Loucy (cell line): ENCODE results near the gene CACNA2D3.

ENCODE experiments used
- H2AFZ ChIP-seq: fragments of 200-600 bp; sonication (generic); 2 replicates; pipeline ENCODE4 v1.6.0; 2016; ENCODE audit warnings: antibody characterized with exemption, mild to moderate bottlenecking, low read length, moderate library complexity
- H3F3A ChIP-seq: fragments of 200-600 bp; 2 replicates; pipeline ENCODE4 v1.6.0; 2016; ENCODE audit warnings: antibody characterized with exemption, low read depth, mild to moderate bottlenecking
- H3K27me3 ChIP-seq: fragments of 200-600 bp; sonication (generic); 2 replicates; pipeline ENCODE4 v1.6.1; 2014; ENCODE audit warnings: low read length, mild to moderate bottlenecking; ENCODE audit not compliant: insufficient read depth, poor library complexity, severe bottlenecking
- H3K36me3 ChIP-seq: fragments of 200-600 bp; sonication (generic); 2 replicates; pipeline ENCODE4 v1.6.1; 2016; ENCODE audit warnings: low read length; ENCODE audit not compliant: insufficient read depth
- H3K4me1 ChIP-seq: fragments of 200-600 bp; sonication (generic); 2 replicates; pipeline ENCODE4 v1.5.1; 2014; ENCODE audit warnings: low read length, mild to moderate bottlenecking; ENCODE audit not compliant: insufficient read depth, poor library complexity, severe bottlenecking
- H3K4me2 ChIP-seq: fragments of 200-600 bp; sonication (generic); 2 replicates; pipeline ENCODE4 v1.6.0; 2014; ENCODE audit warnings: antibody characterized with exemption, low read length, low read depth, mild to moderate bottlenecking; ENCODE audit not compliant: poor library complexity, severe bottlenecking
- H3K4me3 ChIP-seq: fragments of 200-600 bp; sonication (generic); 2 replicates; pipeline ENCODE4 v1.5.1; 2014; ENCODE audit warnings: low read length, mild to moderate bottlenecking, mixed read lengths; ENCODE audit not compliant: poor library complexity, severe bottlenecking
- H3K79me2 ChIP-seq: fragments of 200-600 bp; sonication (generic); 2 replicates; pipeline ENCODE4 v1.6.1; 2014; ENCODE audit warnings: low read length; ENCODE audit not compliant: insufficient read depth
- H3K9ac ChIP-seq: fragments of 200-600 bp; sonication (generic); 2 replicates; pipeline ENCODE4 v1.6.0; 2014; ENCODE audit warnings: mild to moderate bottlenecking, low read depth, low read length, moderate library complexity; ENCODE audit not compliant: poor library complexity, severe bottlenecking
- H3K9me2 ChIP-seq: fragments of 200-600 bp; sonication (generic); replicated peaks from 2 replicates; pipeline ENCODE4 v1.6.1; 2016; ENCODE audit warnings: low read depth, low read length, mixed read lengths
- H3K9me3 ChIP-seq: fragments of 200-600 bp; sonication (generic); 2 replicates; pipeline ENCODE4 v1.6.1; 2014; ENCODE audit warnings: mild to moderate bottlenecking, antibody characterized with exemption, low read length, low read depth; ENCODE audit not compliant: insufficient read depth
- H4K20me1 ChIP-seq: fragments of 200-600 bp; sonication (generic); 2 replicates; pipeline ENCODE4 v1.6.0; 2014; ENCODE audit warnings: antibody characterized with exemption, low read length, mild to moderate bottlenecking; ENCODE audit not compliant: insufficient read depth, poor library complexity, severe bottlenecking
- CTCF ChIP-seq: fragments of 200-600 bp; sonication (generic); conservative IDR thresholded peaks from 2 replicates; pipeline ENCODE4 v1.5.1; 2014; ENCODE audit warnings: mild to moderate bottlenecking, antibody characterized with exemption, low read length
- EZH2phosphoT487 ChIP-seq: fragments of 200-600 bp; IDR thresholded peaks from 2 replicates; pipeline ENCODE4 v1.6.1; 2018; ENCODE audit warnings: antibody characterized with exemption, mild to moderate bottlenecking, moderate library complexity, borderline replicate concordance

CACNA2D3 gene

GRCh38 chr3:54339608-54340007 is 217.3 kb downstream of the CACNA2D3 start:
- H3F3A ChIP-seq = no peaks in the 10 kb centered on the region
- TF ChIP-seq EZH2phosphoT487 (no peak), CTCF (peak; percentile 43)
- no peak overlapping the region for H3K9ac ChIP-seq
- no peaks in the 10 kb centered on the region for H3K79me2 ChIP-seq
- no peaks in the 10 kb centered on the region for H4K20me1 ChIP-seq
- H3K27me3 ChIP-seq = no peaks in the 10 kb centered on the region
- H3K4me1 ChIP-seq = peaks cover 10% of the 10 kb centered on the region
- H3K4me2 ChIP-seq = no peak overlapping the region
- H2AFZ ChIP-seq = no peak overlapping the region
- no peaks in the 10 kb centered on the region for H3K9me3 ChIP-seq
- H3K9me2 ChIP-seq = no peaks in the 10 kb centered on the region
- H3K36me3 ChIP-seq = no peaks in the 10 kb centered on the region
- no peak overlapping the region for H3K4me3 ChIP-seq

- Histone ChIP-seq H3K36me3 (no peaks in the 10 kb centered on the region), H3K4me3 (no peak overlapping the region), H3F3A (no peaks in the 10 kb centered on the region), H2AFZ (no peak overlapping the region), H3K4me2 (no peak overlapping the region), H3K27me3 (no peaks in the 10 kb centered on the region), H3K4me1 (peaks cover 10% of the 10 kb centered on the region), H3K79me2 (no peaks in the 10 kb centered on the region), H3K9me2 (no peaks in the 10 kb centered on the region), H3K9me3 (no peaks in the 10 kb centered on the region), H4K20me1 (no peaks in the 10 kb centered on the region), H3K9ac (no peak overlapping the region)
- TF ChIP-seq CTCF (no peak), EZH2phosphoT487 (no peak)
Observed at GRCh38 chr3:54341811-54342210, 219.5 kb downstream of the CACNA2D3 start.

GRCh38 chr3:54342676-54343075 is 220.3 kb downstream of the CACNA2D3 start:
- Histone ChIP-seq H3K27me3 (no peaks in the 10 kb centered on the region), H2AFZ (peak overlapping the region; percentile 19; the same call in 1 of the 2 replicates), H3K9me2 (no peaks in the 10 kb centered on the region), H3K36me3 (no peaks in the 10 kb centered on the region), H3K79me2 (no peaks in the 10 kb centered on the region), H3K9ac (no peak overlapping the region), H4K20me1 (no peaks in the 10 kb centered on the region), H3K4me2 (peak overlapping the region; percentile 31), H3K4me3 (no peak overlapping the region), H3F3A (no peaks in the 10 kb centered on the region), H3K4me1 (peaks cover 10% of the 10 kb centered on the region), H3K9me3 (no peaks in the 10 kb centered on the region)
- TF ChIP-seq EZH2phosphoT487 = no peak
- TF ChIP-seq CTCF = no peak
